OCI-LY1 (cell line): Measurements from ENCODE around the gene ZBED5.

Source experiments
- H2AFZ ChIP-seq: fragments of 200-600 bp; sonication (generic), shearing (Covaris generic); 2 replicates; pipeline ENCODE4 v1.6.0; 2014; ENCODE audit warnings: antibody characterized with exemption, mild to moderate bottlenecking, low read length
- H3F3A ChIP-seq: fragments of 200-600 bp; sonication (generic), shearing (Covaris generic); 2 replicates; pipeline ENCODE4 v1.6.0; 2014; ENCODE audit warnings: mild to moderate bottlenecking, antibody characterized with exemption, low read length, moderate library complexity; ENCODE audit not compliant: insufficient read depth
- H3K27ac ChIP-seq: fragments of 200-600 bp; sonication (generic); 2 replicates; pipeline ENCODE4 v1.5.1; 2014; ENCODE audit warnings: low read length, mixed run types, mild to moderate bottlenecking, low read depth; ENCODE audit not compliant: poor library complexity, severe bottlenecking
- H3K27me3 ChIP-seq: fragments of 200-600 bp; sonication (generic); 2 replicates; pipeline ENCODE4 v1.6.0; 2014; ENCODE audit warnings: antibody characterized with exemption, mild to moderate bottlenecking, low read length, moderate library complexity; ENCODE audit not compliant: insufficient read depth
- H3K36me3 ChIP-seq: fragments of 200-600 bp; sonication (generic); 2 replicates; pipeline ENCODE4 v1.6.1; 2014; ENCODE audit warnings: mild to moderate bottlenecking, antibody characterized with exemption, low read length, moderate library complexity, mixed read lengths; ENCODE audit not compliant: insufficient read depth
- H3K4me1 ChIP-seq: fragments of 200-600 bp; sonication (generic); 2 replicates; pipeline ENCODE4 v1.5.1; 2014; ENCODE audit warnings: mild to moderate bottlenecking, low read length, moderate library complexity; ENCODE audit not compliant: insufficient read depth, severe bottlenecking
- H3K4me2 ChIP-seq: fragments of 200-600 bp; sonication (generic), shearing (Covaris generic); 2 replicates; pipeline ENCODE4 v1.6.1; 2014; ENCODE audit warnings: low read length
- H3K4me3 ChIP-seq: fragments of 200-600 bp; sonication (generic); 2 replicates; pipeline ENCODE4 v1.5.1; 2014; ENCODE audit warnings: low read length, low read depth, mild to moderate bottlenecking, mixed read lengths; ENCODE audit not compliant: poor library complexity, severe bottlenecking
- H3K79me2 ChIP-seq: fragments of 200-600 bp; shearing (Covaris generic); 2 replicates; pipeline ENCODE4 v1.6.1; 2016; ENCODE audit warnings: mixed run types, low read length, mixed read lengths; ENCODE audit not compliant: insufficient read depth
- H3K9ac ChIP-seq: fragments of 200-600 bp; sonication (generic), shearing (Covaris generic); 2 replicates; pipeline ENCODE4 v1.6.1; 2014; ENCODE audit warnings: mild to moderate bottlenecking, low read length, mixed read lengths
- H3K9me2 ChIP-seq: fragments of 200-600 bp; sonication (generic), shearing (Covaris generic); 2 replicates; pipeline ENCODE4 v1.6.1; 2014; ENCODE audit warnings: low read depth, mild to moderate bottlenecking, low read length, mixed read lengths
- H3K9me3 ChIP-seq: fragments of 200-600 bp; shearing (Covaris generic); 2 replicates; pipeline ENCODE4 v1.6.1; 2014; ENCODE audit warnings: low read length, mixed read lengths
- H4K20me1 ChIP-seq: fragments of 200-600 bp; sonication (generic), shearing (Covaris generic); 2 replicates; pipeline ENCODE4 v1.6.0; 2016; ENCODE audit warnings: mild to moderate bottlenecking, low read length; ENCODE audit not compliant: insufficient read depth
- CTCF ChIP-seq: fragments of 200-600 bp; sonication (generic), shearing (Covaris generic); IDR thresholded peaks from 2 replicates; pipeline ENCODE4 v1.5.1; 2017; ENCODE audit warnings: mild to moderate bottlenecking, antibody characterized with exemption, low read length, moderate library complexity, mixed read lengths
- EZH2 ChIP-seq: fragments of 200-600 bp; sonication (generic), shearing (Covaris generic); IDR thresholded peaks from 2 replicates; pipeline ENCODE4 v1.8.0; 2017; ENCODE audit warnings: borderline replicate concordance, mixed run types, mild to moderate bottlenecking, antibody characterized with exemption, low read length, moderate library complexity, mixed read lengths

The ZBED5 gene

GRCh38 chr11:10861799-10862198 lies 3.9 kb upstream of the ZBED5 start:
- Histone ChIP-seq H2AFZ (no peak overlapping the region), H3K4me1 (peaks cover 7% of the 10 kb centered on the region), H3K4me3 (no peak overlapping the region), H3K36me3 (peaks cover 3% of the 10 kb centered on the region; the same call in 1 of the 2 replicates), H3F3A (no peaks in the 10 kb centered on the region), H3K27ac (no peak overlapping the region), H3K9me2 (no peaks in the 10 kb centered on the region), H3K27me3 (no peaks in the 10 kb centered on the region), H3K9ac (no peak overlapping the region), H4K20me1 (no peaks in the 10 kb centered on the region), H3K4me2 (no peak overlapping the region), H3K9me3 (no peaks in the 10 kb centered on the region), H3K79me2 (peaks cover 12% of the 10 kb centered on the region)
- TF ChIP-seq CTCF (no peak), EZH2 (no peak)

- H3K36me3 ChIP-seq: peaks cover 9% of the 10 kb centered on the region; the same call in 1 of the 2 replicates
- H4K20me1 ChIP-seq: no peaks in the 10 kb centered on the region
- peaks cover 15% of the 10 kb centered on the region for H3K4me1 ChIP-seq
- no peaks in the 10 kb centered on the region for H3F3A ChIP-seq
- no peaks in the 10 kb centered on the region for H3K27me3 ChIP-seq
- no peak overlapping the region for H3K4me2 ChIP-seq
- TF ChIP-seq EZH2 (no peak), CTCF (no peak)
- no peak overlapping the region for H3K4me3 ChIP-seq
- H3K9me2 ChIP-seq: no peaks in the 10 kb centered on the region
- H3K9ac ChIP-seq: no peak overlapping the region
- no peak overlapping the region for H2AFZ ChIP-seq
- H3K79me2 ChIP-seq: peaks cover 20% of the 10 kb centered on the region
- no peaks in the 10 kb centered on the region for H3K9me3 ChIP-seq
- no peak overlapping the region for H3K27ac ChIP-seq
Observed at GRCh38 chr11:10861047-10861446, 3.2 kb upstream of the ZBED5 start.

GRCh38 chr11:10858439-10859325 lies 829 bp upstream of the ZBED5 start:
- Histone ChIP-seq H4K20me1 (no peaks in the 10 kb centered on the region), H3K36me3 (peaks cover 33% of the 10 kb centered on the region), H2AFZ (no peak overlapping the region), H3K9me2 (no peaks in the 10 kb centered on the region), H3F3A (no peaks in the 10 kb centered on the region), H3K9me3 (no peaks in the 10 kb centered on the region), H3K4me1 (peaks cover 19% of the 10 kb centered on the region), H3K4me3 (peak overlapping the region; percentile 99), H3K27ac (peak overlapping the region; percentile 60), H3K4me2 (peak overlapping the region; percentile 76), H3K79me2 (peaks cover 23% of the 10 kb centered on the region), H3K27me3 (no peaks in the 10 kb centered on the region), H3K9ac (peak overlapping the region; percentile 99)
- TF ChIP-seq CTCF (no peak), EZH2 (no peak)
